Transverse colon (tissue), 4 donors: Measurements from ENCODE around the gene RIMBP2. TPM values are rescaled to one million over a fixed set of nuclear protein-coding genes. Genes with fewer than 3 reads are reported as not detected.

Experiments used
- DNase-seq: peaks from one replicate; pipeline ENCODE4 v3.0.0-alpha.2; 2019
- H3K27ac ChIP-seq, 4 donors: fragments of 200-600 bp; sonication (generic); 2 replicates each; pipeline ENCODE4 v1.5.1; 2016 to 2018; ENCODE audit warnings: inconsistent platforms in 4 of 4
- H3K27me3 ChIP-seq: fragments of 200-600 bp; sonication (generic); 2 replicates; pipeline ENCODE4 v1.5.1; 2017; ENCODE audit warnings: inconsistent platforms
- H3K36me3 ChIP-seq, 4 donors: fragments of 200-600 bp; sonication (generic); 2 replicates each; pipeline ENCODE4 v1.5.1; 2017 to 2019; ENCODE audit warnings: inconsistent platforms in 4 of 4
- H3K4me1 ChIP-seq, 4 donors: fragments of 200-600 bp; sonication (generic); 2 replicates each; pipeline ENCODE4 v1.5.1; 2017 to 2020; ENCODE audit warnings: inconsistent platforms in 4 of 4
- H3K4me3 ChIP-seq, 4 donors: fragments of 200-600 bp; sonication (generic); 1 replicate in 1 of 4; 2 replicates in 3 of 4; pipeline versions ENCODE4 v1.5.1 to v1.6.1; 2017 to 2019; ENCODE audit warnings: inconsistent platforms in 4 of 4
- H3K9me3 ChIP-seq, 2 donors: fragments of 200-600 bp; sonication (generic); 2 replicates each; pipeline ENCODE4 v1.5.1; 2017 to 2019; ENCODE audit warnings: inconsistent platforms in 2 of 2
- EP300 ChIP-seq: sonication (generic); formaldehyde crosslinking; IDR thresholded peaks from one replicate; pipeline ENCODE4 v1.6.1; 2017; ENCODE audit warnings: antibody characterized with exemption, low read depth
- POLR2A ChIP-seq: fragments of 450-650 bp; IDR thresholded peaks from one replicate; pipeline ENCODE4 v1.6.1; 2016; ENCODE audit warnings: antibody characterized with exemption, mild to moderate bottlenecking, moderate library complexity
- POLR2AphosphoS5 ChIP-seq, 3 donors: sonication (generic); formaldehyde crosslinking; IDR thresholded peaks; one replicate each; pipeline ENCODE4 v1.6.1; 2016; ENCODE audit warnings: antibody characterized with exemption in 3 of 3
- WGBS, 2 donors: methylation state at CpG; one replicate each; pipeline ENCODE4 v1.1.5; 2018; ENCODE audit warnings: low coverage in 1 of 2; 5-methylcytosine and 5-hydroxymethylcytosine counted together
- in situ Hi-C, 4 donors: fragments of 200-750 bp; cut with MboI; loops; one replicate each; pipeline versions ENCODE4 v1.15.0 to v1.15.1; 2017; ENCODE audit warnings: low sequenced_read_pairs in 3 of 4, low pct_ligation_motif_present in 1 of 4, low pct_unique_long_range_greater_than_20kb in 1 of 4
- intact Hi-C: fragments of 100-400 bp; cut with DNase I; formaldehyde crosslinking; loops from one replicate; pipeline ENCODE4 v1.15.1; 2023; ENCODE audit warnings: low total_unique reads
- total RNA-seq, 4 donors: library from RNA; depleted of rRNA; stranded (reverse); fragments of >200 nt; gene quantifications; one replicate each; pipeline ENCODE4 v1.1.0, GENCODE V29; 2016
- TF ChIP-seq, protein P1 (sequence below), 5 experiments: fragments of 200-600 bp in 3 of 5; fragments of 450-650 bp in 2 of 5; sonication (generic) in 3 of 5; IDR thresholded peaks; 1 replicate in 2 of 5; 2 replicates in 3 of 5; pipeline ENCODE4 v1.5.1; 2016 to 2017; ENCODE audit warnings: antibody characterized with exemption in 5 of 5, inconsistent platforms in 3 of 5, mild to moderate bottlenecking in 2 of 5, moderate library complexity in 1 of 5

RIMBP2 gene
- total RNA-seq, 4 donors from 2014 or later: 2.9 to 17.3 (median 4.3) TPM

- H3K36me3 ChIP-seq: no peaks in the 10 kb centered on the region
- in situ Hi-C loops (no loop called here), intact Hi-C loops (no loop called here)
- no peaks in the 10 kb centered on the region for H3K4me1 ChIP-seq
- peaks cover 4% of the 10 kb centered on the region for H3K27me3 ChIP-seq
- no peak for DNase-seq
- no peaks in the 10 kb centered on the region for H3K9me3 ChIP-seq
- WGBS, 2 donors: 74 to 95% methylated on average over 7 to 27 of the region's 27 CpGs
- no peak for TF ChIP-seq POLR2A
- TF ChIP-seq, protein P1, sequence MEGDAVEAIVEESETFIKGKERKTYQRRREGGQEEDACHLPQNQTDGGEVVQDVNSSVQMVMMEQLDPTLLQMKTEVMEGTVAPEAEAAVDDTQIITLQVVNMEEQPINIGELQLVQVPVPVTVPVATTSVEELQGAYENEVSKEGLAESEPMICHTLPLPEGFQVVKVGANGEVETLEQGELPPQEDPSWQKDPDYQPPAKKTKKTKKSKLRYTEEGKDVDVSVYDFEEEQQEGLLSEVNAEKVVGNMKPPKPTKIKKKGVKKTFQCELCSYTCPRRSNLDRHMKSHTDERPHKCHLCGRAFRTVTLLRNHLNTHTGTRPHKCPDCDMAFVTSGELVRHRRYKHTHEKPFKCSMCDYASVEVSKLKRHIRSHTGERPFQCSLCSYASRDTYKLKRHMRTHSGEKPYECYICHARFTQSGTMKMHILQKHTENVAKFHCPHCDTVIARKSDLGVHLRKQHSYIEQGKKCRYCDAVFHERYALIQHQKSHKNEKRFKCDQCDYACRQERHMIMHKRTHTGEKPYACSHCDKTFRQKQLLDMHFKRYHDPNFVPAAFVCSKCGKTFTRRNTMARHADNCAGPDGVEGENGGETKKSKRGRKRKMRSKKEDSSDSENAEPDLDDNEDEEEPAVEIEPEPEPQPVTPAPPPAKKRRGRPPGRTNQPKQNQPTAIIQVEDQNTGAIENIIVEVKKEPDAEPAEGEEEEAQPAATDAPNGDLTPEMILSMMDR (IDR thresholded peaks at IDR 0.05): no peak
- no peak for TF ChIP-seq EP300
- TF ChIP-seq POLR2AphosphoS5 (IDR thresholded peaks at IDR 0.05): no peak
- H3K4me3 ChIP-seq: no peak overlapping the region
- H3K27ac ChIP-seq: no peak overlapping the region
Measured at GRCh38 chr12:130474599-130475269, 241.4 kb downstream of the RIMBP2 start.

- TF ChIP-seq, protein P1 (IDR thresholded peaks at IDR 0.05): no peak
- no peak for TF ChIP-seq POLR2A
- no peak for TF ChIP-seq EP300
- TF ChIP-seq POLR2AphosphoS5 (IDR thresholded peaks at IDR 0.05): no peak
- in situ Hi-C loops: no loop called here
Measured at GRCh38 chr12:130473266-130473665, 242.8 kb downstream of the RIMBP2 start.

DNA sequence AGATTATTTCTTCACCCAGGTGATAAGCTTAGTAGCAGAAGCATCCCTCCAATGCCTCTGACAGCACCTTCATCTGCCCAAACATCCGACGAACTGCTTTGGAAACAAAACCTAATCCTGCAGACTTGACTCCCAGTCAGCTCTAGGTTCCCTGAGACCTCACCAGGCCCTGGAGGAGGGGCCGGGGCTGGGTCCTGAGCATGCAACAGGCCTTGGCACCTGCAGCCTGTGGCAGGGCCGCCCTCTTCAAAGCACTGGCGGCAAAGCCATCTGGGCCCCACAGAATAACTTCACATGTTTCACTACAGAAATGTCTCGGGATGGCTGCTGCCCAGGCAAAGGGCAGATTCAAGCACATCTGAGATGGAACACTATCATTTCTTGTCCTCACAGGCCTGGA lies 245.1 kb downstream of the RIMBP2 start:
- Histone ChIP-seq H3K27ac (no peak overlapping the region), H3K36me3 (no peaks in the 10 kb centered on the region), H3K27me3 (no peaks in the 10 kb centered on the region), H3K9me3 (peaks cover 0 to 4% of the 10 kb centered on the region in 2 donors), H3K4me1 (no peaks in the 10 kb centered on the region), H3K4me3 (no peak overlapping the region)
- intact Hi-C loops: no loop called here
- in situ Hi-C loops: no loop called here
- no peak for DNase-seq
- WGBS, 2 donors: 87% methylated on average over 5 of the region's 6 CpGs; no CpG with 5 or more reads in 1 of the 2 donors
- TF ChIP-seq POLR2A (no peak), EP300 (no peak), POLR2AphosphoS5 (IDR thresholded peaks at IDR 0.05) (no peak)
- TF ChIP-seq, protein P1 (IDR thresholded peaks at IDR 0.05): no peak

More at GRCh38 chr12:130473266-130473665, 242.8 kb downstream of the RIMBP2 start:
- Histone ChIP-seq H3K4me3 (no peak overlapping the region), H3K4me1 (no peaks in the 10 kb centered on the region), H3K27ac (no peak overlapping the region), H3K9me3 (no peaks in the 10 kb centered on the region), H3K36me3 (no peaks in the 10 kb centered on the region), H3K27me3 (no peaks in the 10 kb centered on the region)
- 82% methylated on average over 17 of the region's 17 CpGs; no CpG with 5 or more reads in 1 of the 2 donors for WGBS, 2 donors
- no peak for DNase-seq
- intact Hi-C loops: no loop called here

DNA sequence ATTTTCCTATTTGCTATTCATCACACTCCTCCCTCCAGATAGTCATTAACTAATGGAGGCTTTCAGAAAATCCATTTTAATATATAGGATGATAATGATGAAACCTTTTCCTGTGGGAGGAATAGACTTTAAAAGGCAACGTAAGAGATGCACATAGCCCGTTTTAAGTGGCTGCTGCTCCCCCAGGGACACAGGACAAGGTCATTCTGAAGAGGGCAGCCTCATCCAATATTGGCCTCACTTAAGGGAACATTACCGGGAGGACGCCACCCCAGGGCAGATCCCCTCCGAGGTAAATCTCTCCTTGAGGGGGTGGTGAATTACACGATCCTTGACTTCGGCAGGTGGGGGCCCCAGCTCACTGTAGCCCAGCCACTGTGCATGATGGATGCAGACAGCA lies 246.5 kb downstream of the RIMBP2 start:
- Histone ChIP-seq H3K27ac (no peak overlapping the region), H3K4me1 (no peaks in the 10 kb centered on the region), H3K27me3 (no peaks in the 10 kb centered on the region), H3K9me3 (peaks cover 0 to 4% of the 10 kb centered on the region in 2 donors), H3K36me3 (no peaks in the 10 kb centered on the region), H3K4me3 (no peak overlapping the region)
- DNase-seq: no peak
- TF ChIP-seq EP300: no peak
- TF ChIP-seq, protein P1 (IDR thresholded peaks at IDR 0.05): no peak
- no peak for TF ChIP-seq POLR2AphosphoS5 (IDR thresholded peaks at IDR 0.05)
- no peak for TF ChIP-seq POLR2A
- intact Hi-C loops: no loop called here
- in situ Hi-C loops: no loop called here
- 87 to 100% methylated on average over 1 to 7 of the region's 7 CpGs for WGBS, 2 donors
